HepG2 (cell line): ENCODE measurements around the gene KRT40. TPM values are rescaled to one million over a fixed set of nuclear protein-coding genes. Genes with fewer than 3 reads are reported as not detected.

Experiments used
- AFF4 ChIP-seq: sonication (generic); formaldehyde crosslinking; IDR thresholded peaks from 2 replicates; pipeline ENCODE4 v1.4.0; 2020; ENCODE audit warnings: missing genetic modification reagents
- ETV6 ChIP-seq: sonication (generic); formaldehyde crosslinking; conservative IDR thresholded peaks from 2 replicates; pipeline ENCODE4 v1.4.0; 2020; ENCODE audit warnings: missing genetic modification reagents
- FOXJ3 ChIP-seq: sonication (generic); formaldehyde crosslinking; IDR thresholded peaks from 2 replicates; pipeline ENCODE4 v1.4.0; 2020; ENCODE audit warnings: missing genetic modification reagents, mild to moderate bottlenecking, borderline replicate concordance
- HMGA1 ChIP-seq: sonication (generic); formaldehyde crosslinking; conservative IDR thresholded peaks from 2 replicates; pipeline ENCODE4 v1.4.0; 2020; ENCODE audit warnings: missing genetic modification reagents
- MBD4 ChIP-seq: IDR thresholded peaks from 2 replicates; pipeline ENCODE4 v1.6.1; 2012; ENCODE audit warnings: low read length, inconsistent platforms, borderline replicate concordance
- NCOA5 ChIP-seq: sonication (generic); formaldehyde crosslinking; IDR thresholded peaks from 2 replicates; pipeline ENCODE4 v1.4.0; 2020; ENCODE audit warnings: missing genetic modification reagents
- PITX1 ChIP-seq: sonication (generic); formaldehyde crosslinking; IDR thresholded peaks from 2 replicates; pipeline ENCODE4 v1.5.1; 2020; ENCODE audit warnings: mild to moderate bottlenecking, missing genetic modification reagents
- SIN3A ChIP-seq: IDR thresholded peaks from 2 replicates; pipeline ENCODE4 v1.6.1; 2011; ENCODE audit warnings: low read depth, mild to moderate bottlenecking, control low read depth, low read length, borderline replicate concordance
- TCF7 ChIP-seq: sonication (generic); IDR thresholded peaks from 2 replicates; pipeline ENCODE4 v1.6.1; 2016; ENCODE audit warnings: antibody characterized with exemption, low read depth
- TRIM22 ChIP-seq: fragments of 450-650 bp; IDR thresholded peaks from 2 replicates; pipeline ENCODE4 v1.6.1; 2017
- ZNF317 ChIP-seq: sonication (generic); formaldehyde crosslinking; IDR thresholded peaks from 2 replicates; pipeline ENCODE4 v1.5.0; 2020; ENCODE audit warnings: mild to moderate bottlenecking, missing genetic modification reagents
- ZNF570 ChIP-seq: sonication (generic); formaldehyde crosslinking; IDR thresholded peaks from 2 replicates; pipeline ENCODE4 v1.4.0; 2020; ENCODE audit warnings: mild to moderate bottlenecking, missing genetic modification reagents, borderline replicate concordance
- ZNF773 ChIP-seq: sonication (generic); formaldehyde crosslinking; IDR thresholded peaks from 2 replicates; pipeline ENCODE4 v1.4.0; 2020; ENCODE audit warnings: missing genetic modification reagents, borderline replicate concordance
- polyA plus RNA-seq, 8 experiments: library from polyadenylated mRNA; depleted of rRNA in 3 of 8; stranded (reverse) in 7 of 8; unstranded in 1 of 8; fragments of >200 nt; fragmentation: Illumina TruSeq in 4 of 8; extraction: Trizol in 4 of 8; gene quantifications; 2 replicates each; pipeline versions ENCODE4 v1.2.1 to v1.2.3, GENCODE V29; 2011 to 2016; ENCODE audit warnings: low read depth in 4 of 8, missing spikeins in 1 of 8, mixed read lengths in 1 of 8; ENCODE audit not compliant: insufficient read depth in 1 of 8
- total RNA-seq, 5 experiments: library from RNA; depleted of rRNA; stranded (reverse); fragments of >200 nt; fragmentation: Illumina TruSeq; extraction: Trizol; gene quantifications; 2 replicates each; pipeline ENCODE4 v1.2.3, GENCODE V29; 2016; ENCODE audit warnings: low read depth in 1 of 5
- TF ChIP-seq, protein P1 (sequence below): conservative IDR thresholded peaks from 2 replicates; pipeline ENCODE4 v1.6.1; 2018; ENCODE audit warnings: missing genetic modification reagents
- TF ChIP-seq, protein P2 (sequence below): IDR thresholded peaks from 2 replicates; pipeline ENCODE4 v1.6.1; 2016; ENCODE audit warnings: low read depth, missing genetic modification reagents, missing compliant biosample characterization
- TF ChIP-seq, protein P3 (sequence below): sonication (generic); formaldehyde crosslinking; IDR thresholded peaks from 2 replicates; pipeline ENCODE4 v1.8.1; 2023; ENCODE audit warnings: mild to moderate bottlenecking, missing genetic modification reagents

Gene KRT40
- total and polyA plus RNA-seq, 2 of the 13 experiments (the other 11 are each of a cell fraction or from before 2014, with no cell fraction given) = not detected

DNA sequence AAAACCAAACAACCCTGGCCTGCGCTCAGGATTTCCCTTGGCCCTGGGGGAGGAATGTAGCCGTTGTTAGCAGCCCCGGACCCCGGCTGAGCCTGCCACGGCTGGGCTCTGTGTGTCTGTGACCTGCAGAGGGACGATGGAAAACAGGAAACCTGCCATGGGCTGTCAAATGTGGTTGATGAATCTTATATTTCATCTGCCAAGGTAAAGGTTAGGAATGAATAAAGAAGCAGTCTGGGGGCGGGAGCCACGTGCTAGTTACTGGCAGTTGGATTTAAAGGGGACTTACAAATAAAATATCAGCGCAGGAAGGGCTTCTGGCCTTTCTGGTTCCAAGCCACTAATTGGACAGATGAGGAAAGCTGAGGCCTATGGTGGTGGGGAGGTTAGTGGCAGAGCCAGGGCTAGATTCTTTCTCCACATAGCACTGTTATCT lies 46.7 kb downstream of the KRT40 start, which contains the start of gene KRT23 (continued):
- TF ChIP-seq, protein P1, sequence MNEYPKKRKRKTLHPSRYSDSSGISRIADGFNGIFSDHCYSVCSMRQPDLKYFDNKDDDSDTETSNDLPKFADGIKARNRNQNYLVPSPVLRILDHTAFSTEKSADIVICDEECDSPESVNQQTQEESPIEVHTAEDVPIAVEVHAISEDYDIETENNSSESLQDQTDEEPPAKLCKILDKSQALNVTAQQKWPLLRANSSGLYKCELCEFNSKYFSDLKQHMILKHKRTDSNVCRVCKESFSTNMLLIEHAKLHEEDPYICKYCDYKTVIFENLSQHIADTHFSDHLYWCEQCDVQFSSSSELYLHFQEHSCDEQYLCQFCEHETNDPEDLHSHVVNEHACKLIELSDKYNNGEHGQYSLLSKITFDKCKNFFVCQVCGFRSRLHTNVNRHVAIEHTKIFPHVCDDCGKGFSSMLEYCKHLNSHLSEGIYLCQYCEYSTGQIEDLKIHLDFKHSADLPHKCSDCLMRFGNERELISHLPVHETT (CRISPR knock-in tag) = no peak
- no peak for TF ChIP-seq ZNF570 (CRISPR knock-in tag)
- 0 out of 2 replicates have a peak, but pooled peaks have one; percentile 16 for TF ChIP-seq ETV6 (CRISPR knock-in tag)
- TF ChIP-seq SIN3A = no peak
- no peak for TF ChIP-seq AFF4 (CRISPR knock-in tag)
- TF ChIP-seq TRIM22 = no peak
- no peak for TF ChIP-seq TCF7
- no peak for TF ChIP-seq ZNF773 (CRISPR knock-in tag)
- TF ChIP-seq, protein P2, sequence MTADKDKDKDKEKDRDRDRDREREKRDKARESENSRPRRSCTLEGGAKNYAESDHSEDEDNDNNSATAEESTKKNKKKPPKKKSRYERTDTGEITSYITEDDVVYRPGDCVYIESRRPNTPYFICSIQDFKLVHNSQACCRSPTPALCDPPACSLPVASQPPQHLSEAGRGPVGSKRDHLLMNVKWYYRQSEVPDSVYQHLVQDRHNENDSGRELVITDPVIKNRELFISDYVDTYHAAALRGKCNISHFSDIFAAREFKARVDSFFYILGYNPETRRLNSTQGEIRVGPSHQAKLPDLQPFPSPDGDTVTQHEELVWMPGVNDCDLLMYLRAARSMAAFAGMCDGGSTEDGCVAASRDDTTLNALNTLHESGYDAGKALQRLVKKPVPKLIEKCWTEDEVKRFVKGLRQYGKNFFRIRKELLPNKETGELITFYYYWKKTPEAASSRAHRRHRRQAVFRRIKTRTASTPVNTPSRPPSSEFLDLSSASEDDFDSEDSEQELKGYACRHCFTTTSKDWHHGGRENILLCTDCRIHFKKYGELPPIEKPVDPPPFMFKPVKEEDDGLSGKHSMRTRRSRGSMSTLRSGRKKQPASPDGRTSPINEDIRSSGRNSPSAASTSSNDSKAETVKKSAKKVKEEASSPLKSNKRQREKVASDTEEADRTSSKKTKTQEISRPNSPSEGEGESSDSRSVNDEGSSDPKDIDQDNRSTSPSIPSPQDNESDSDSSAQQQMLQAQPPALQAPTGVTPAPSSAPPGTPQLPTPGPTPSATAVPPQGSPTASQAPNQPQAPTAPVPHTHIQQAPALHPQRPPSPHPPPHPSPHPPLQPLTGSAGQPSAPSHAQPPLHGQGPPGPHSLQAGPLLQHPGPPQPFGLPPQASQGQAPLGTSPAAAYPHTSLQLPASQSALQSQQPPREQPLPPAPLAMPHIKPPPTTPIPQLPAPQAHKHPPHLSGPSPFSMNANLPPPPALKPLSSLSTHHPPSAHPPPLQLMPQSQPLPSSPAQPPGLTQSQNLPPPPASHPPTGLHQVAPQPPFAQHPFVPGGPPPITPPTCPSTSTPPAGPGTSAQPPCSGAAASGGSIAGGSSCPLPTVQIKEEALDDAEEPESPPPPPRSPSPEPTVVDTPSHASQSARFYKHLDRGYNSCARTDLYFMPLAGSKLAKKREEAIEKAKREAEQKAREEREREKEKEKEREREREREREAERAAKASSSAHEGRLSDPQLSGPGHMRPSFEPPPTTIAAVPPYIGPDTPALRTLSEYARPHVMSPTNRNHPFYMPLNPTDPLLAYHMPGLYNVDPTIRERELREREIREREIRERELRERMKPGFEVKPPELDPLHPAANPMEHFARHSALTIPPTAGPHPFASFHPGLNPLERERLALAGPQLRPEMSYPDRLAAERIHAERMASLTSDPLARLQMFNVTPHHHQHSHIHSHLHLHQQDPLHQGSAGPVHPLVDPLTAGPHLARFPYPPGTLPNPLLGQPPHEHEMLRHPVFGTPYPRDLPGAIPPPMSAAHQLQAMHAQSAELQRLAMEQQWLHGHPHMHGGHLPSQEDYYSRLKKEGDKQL = no peak
- no peak for TF ChIP-seq MBD4
- no peak for TF ChIP-seq HMGA1
- TF ChIP-seq NCOA5 (CRISPR knock-in tag) = no peak
- no peak for TF ChIP-seq PITX1 (CRISPR knock-in tag)
- no peak for TF ChIP-seq FOXJ3
- TF ChIP-seq, protein P3, sequence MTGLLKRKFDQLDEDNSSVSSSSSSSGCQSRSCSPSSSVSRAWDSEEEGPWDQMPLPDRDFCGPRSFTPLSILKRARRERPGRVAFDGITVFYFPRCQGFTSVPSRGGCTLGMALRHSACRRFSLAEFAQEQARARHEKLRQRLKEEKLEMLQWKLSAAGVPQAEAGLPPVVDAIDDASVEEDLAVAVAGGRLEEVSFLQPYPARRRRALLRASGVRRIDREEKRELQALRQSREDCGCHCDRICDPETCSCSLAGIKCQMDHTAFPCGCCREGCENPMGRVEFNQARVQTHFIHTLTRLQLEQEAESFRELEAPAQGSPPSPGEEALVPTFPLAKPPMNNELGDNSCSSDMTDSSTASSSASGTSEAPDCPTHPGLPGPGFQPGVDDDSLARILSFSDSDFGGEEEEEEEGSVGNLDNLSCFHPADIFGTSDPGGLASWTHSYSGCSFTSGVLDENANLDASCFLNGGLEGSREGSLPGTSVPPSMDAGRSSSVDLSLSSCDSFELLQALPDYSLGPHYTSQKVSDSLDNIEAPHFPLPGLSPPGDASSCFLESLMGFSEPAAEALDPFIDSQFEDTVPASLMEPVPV (CRISPR knock-in tag) = no peak
- TF ChIP-seq ZNF317 (CRISPR knock-in tag) = no peak
